ENCODE measurements around the gene KRTAP5-3.

The KRTAP5-3 gene

GRCh38 chr11:1560002-1560648, 48.1 kb downstream of the KRTAP5-3 start:
- peaks cover 14% of the 10 kb centered on the region for H3K4me1 Mint-ChIP-seq
- H3K27me3 Mint-ChIP-seq = peaks cover 41% of the 10 kb centered on the region
- no peak overlapping the region for H3K27ac Mint-ChIP-seq
- peaks cover 6% of the 10 kb centered on the region for H3K36me3 Mint-ChIP-seq
- ATAC-seq = no peak
- H3K9me3 Mint-ChIP-seq = no peaks in the 10 kb centered on the region
- H3K4me3 Mint-ChIP-seq = no peak overlapping the region

DNA sequence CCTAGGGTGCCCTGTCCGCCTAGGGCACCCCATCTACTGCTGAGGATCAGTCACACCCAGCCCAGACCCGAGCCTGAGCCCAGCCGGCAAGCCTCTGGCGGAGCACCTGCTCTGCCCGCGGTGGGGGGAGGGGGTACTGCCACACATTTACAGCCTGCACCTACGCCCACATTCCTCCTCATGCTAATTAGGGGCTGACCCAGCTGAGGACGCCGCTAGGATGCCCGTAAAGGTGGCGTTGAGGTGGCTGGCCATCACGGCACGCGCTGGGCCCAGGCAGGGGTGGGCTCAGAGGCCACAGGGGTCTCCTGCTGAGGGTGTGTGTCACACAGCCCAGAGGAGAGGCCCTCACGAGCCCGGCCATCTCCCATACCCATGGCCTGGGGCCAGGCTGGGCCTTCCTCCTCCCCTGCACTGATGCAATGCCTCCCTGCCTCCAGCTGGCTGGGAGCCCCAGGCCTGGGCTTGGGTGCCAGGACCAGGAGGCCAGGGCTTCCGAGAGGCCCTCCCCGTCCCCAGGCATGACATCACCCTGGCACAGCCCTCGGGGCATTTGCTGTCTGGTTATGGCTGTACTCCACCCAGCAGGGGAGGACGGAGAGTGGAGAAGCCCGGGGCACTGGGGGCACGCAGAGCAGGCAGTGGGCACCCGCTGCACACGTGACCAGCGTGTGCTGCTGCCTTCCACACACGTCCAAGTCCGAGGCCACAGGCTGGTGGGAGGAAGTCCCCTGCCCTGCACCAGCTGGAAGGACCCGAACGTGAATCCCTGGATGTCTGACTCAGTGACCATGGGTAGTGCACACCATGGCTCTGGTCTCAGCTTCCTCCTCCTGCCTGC, 48.9 kb downstream of the KRTAP5-3 start:
- Mint-ChIP-seq H3K36me3 (peaks cover 6% of the 10 kb centered on the region), H3K4me3 (no peak overlapping the region), H3K27ac (no peak overlapping the region), H3K4me1 (peaks cover 14% of the 10 kb centered on the region), H3K9me3 (no peaks in the 10 kb centered on the region), H3K27me3 (peaks cover 47% of the 10 kb centered on the region)
- peak; percentile 68 for ATAC-seq

- Mint-ChIP-seq H3K36me3 (peaks cover 6% of the 10 kb centered on the region), H3K4me3 (no peak overlapping the region), H3K27ac (no peak overlapping the region), H3K4me1 (peaks cover 14% of the 10 kb centered on the region), H3K9me3 (no peaks in the 10 kb centered on the region), H3K27me3 (peaks cover 53% of the 10 kb centered on the region)
- ATAC-seq = no peak
Observed at GRCh38 chr11:1558775-1559110, 49.5 kb downstream of the KRTAP5-3 start.

GRCh38 chr11:1557904-1558774, 50.1 kb downstream of the KRTAP5-3 start:
- no peak overlapping the region for H3K4me3 Mint-ChIP-seq
- H3K27ac Mint-ChIP-seq = no peak overlapping the region
- no peaks in the 10 kb centered on the region for H3K9me3 Mint-ChIP-seq
- no peak for ATAC-seq
- H3K4me1 Mint-ChIP-seq = peaks cover 14% of the 10 kb centered on the region
- peaks cover 6% of the 10 kb centered on the region for H3K36me3 Mint-ChIP-seq
- peaks cover 58% of the 10 kb centered on the region for H3K27me3 Mint-ChIP-seq

Measured in stimulated activated memory B cell treated with anti-CD40 and anti-IgM and Interleukin-4, amounts not matched to agents 10 μg/mL and 1 μg/mL and 100 μg/mL, for 72 hours (primary cell).